DND-41 (cell line): ENCODE data around the gene RBPJL.

ENCODE experiments used
- ATAC-seq: fragments of 200-7000 bp; cut with Tn5 transposase; 3 replicates; pipeline ENCODE4 v1.9.1; 2021; ENCODE audit warnings: low read depth; ENCODE audit not compliant: insufficient read depth
- DNase-seq: peaks from one replicate; pipeline ENCODE4 v3.0.0-alpha.2; 2020
- H2AFZ ChIP-seq: 2 replicates; pipeline ENCODE4 v1.6.0; 2012; ENCODE audit warnings: low read depth, low read length
- H3K27ac ChIP-seq: 2 replicates; pipeline ENCODE4 v1.5.1; 2012; ENCODE audit warnings: low read length, inconsistent platforms
- H3K27me3 ChIP-seq: fragments of 200-600 bp; sonication (generic); 2 replicates; pipeline ENCODE4 v1.6.0; 2012; ENCODE audit warnings: low read length, mild to moderate bottlenecking, inconsistent platforms; ENCODE audit not compliant: insufficient read depth, poor library complexity
- H3K36me3 ChIP-seq: 2 replicates; pipeline ENCODE4 v1.5.1; 2012; ENCODE audit warnings: low read length, inconsistent platforms; ENCODE audit not compliant: insufficient read depth
- H3K4me1 ChIP-seq: 2 replicates; pipeline ENCODE4 v1.5.1; 2012; ENCODE audit warnings: mild to moderate bottlenecking, low read length; ENCODE audit not compliant: insufficient read depth
- H3K4me2 ChIP-seq: 2 replicates; pipeline ENCODE4 v1.6.0; 2012; ENCODE audit warnings: mild to moderate bottlenecking, moderate library complexity, low read length, inconsistent platforms; ENCODE audit not compliant: insufficient read depth
- H3K4me3 ChIP-seq, 2 experiments: fragments of 200-600 bp in 1 of 2; shearing (Covaris generic) in 1 of 2; 2 replicates each; pipeline ENCODE4 v1.5.1; 2012 to 2016; ENCODE audit warnings: inconsistent platforms in 2 of 2, low read length in 2 of 2, mild to moderate bottlenecking in 2 of 2, low read depth in 1 of 2, moderate library complexity in 1 of 2
- H3K79me2 ChIP-seq: 2 replicates; pipeline ENCODE4 v1.6.0; 2012; ENCODE audit warnings: low read length, inconsistent platforms; ENCODE audit not compliant: insufficient read depth
- H3K9ac ChIP-seq: 2 replicates; pipeline ENCODE4 v1.6.0; 2012; ENCODE audit warnings: low read depth, mild to moderate bottlenecking, inconsistent platforms, low read length, moderate library complexity
- H3K9me3 ChIP-seq: 2 replicates; pipeline ENCODE4 v1.5.1; 2012; ENCODE audit warnings: low read length, moderate library complexity, mild to moderate bottlenecking, inconsistent platforms; ENCODE audit not compliant: insufficient read depth, severe bottlenecking
- H4K20me1 ChIP-seq: 2 replicates; pipeline ENCODE4 v1.6.0; 2012; ENCODE audit warnings: low read length; ENCODE audit not compliant: insufficient read depth
- EZH2 ChIP-seq: IDR thresholded peaks from 3 replicates; pipeline ENCODE4 v1.6.1; 2012; ENCODE audit warnings: borderline replicate concordance, low read depth, mild to moderate bottlenecking, moderate library complexity, low read length, inconsistent platforms; ENCODE audit not compliant: severe bottlenecking
- TF ChIP-seq, protein P1 (sequence below): IDR thresholded peaks from 2 replicates; pipeline ENCODE4 v1.5.1; 2012; ENCODE audit warnings: borderline replicate concordance, low read length, moderate library complexity, mild to moderate bottlenecking; ENCODE audit not compliant: poor library complexity, severe bottlenecking; ENCODE audit errors: extremely low read depth

The RBPJL gene

GRCh38 chr20:45294659-45295058 lies 12.0 kb upstream of the RBPJL start:
- Histone ChIP-seq H3K27ac (no peak overlapping the region), H2AFZ (no peak overlapping the region), H3K4me3 (no peak overlapping the region), H3K36me3 (no peaks in the 10 kb centered on the region), H4K20me1 (no peaks in the 10 kb centered on the region), H3K79me2 (no peaks in the 10 kb centered on the region), H3K4me2 (no peak overlapping the region), H3K27me3 (no peaks in the 10 kb centered on the region), H3K4me1 (no peaks in the 10 kb centered on the region), H3K9ac (no peak overlapping the region), H3K9me3 (no peaks in the 10 kb centered on the region)
- no peak for ATAC-seq
- DNase-seq = no peak
- TF ChIP-seq EZH2 = no peak
- TF ChIP-seq, protein P1, sequence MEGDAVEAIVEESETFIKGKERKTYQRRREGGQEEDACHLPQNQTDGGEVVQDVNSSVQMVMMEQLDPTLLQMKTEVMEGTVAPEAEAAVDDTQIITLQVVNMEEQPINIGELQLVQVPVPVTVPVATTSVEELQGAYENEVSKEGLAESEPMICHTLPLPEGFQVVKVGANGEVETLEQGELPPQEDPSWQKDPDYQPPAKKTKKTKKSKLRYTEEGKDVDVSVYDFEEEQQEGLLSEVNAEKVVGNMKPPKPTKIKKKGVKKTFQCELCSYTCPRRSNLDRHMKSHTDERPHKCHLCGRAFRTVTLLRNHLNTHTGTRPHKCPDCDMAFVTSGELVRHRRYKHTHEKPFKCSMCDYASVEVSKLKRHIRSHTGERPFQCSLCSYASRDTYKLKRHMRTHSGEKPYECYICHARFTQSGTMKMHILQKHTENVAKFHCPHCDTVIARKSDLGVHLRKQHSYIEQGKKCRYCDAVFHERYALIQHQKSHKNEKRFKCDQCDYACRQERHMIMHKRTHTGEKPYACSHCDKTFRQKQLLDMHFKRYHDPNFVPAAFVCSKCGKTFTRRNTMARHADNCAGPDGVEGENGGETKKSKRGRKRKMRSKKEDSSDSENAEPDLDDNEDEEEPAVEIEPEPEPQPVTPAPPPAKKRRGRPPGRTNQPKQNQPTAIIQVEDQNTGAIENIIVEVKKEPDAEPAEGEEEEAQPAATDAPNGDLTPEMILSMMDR = no peak

DNA sequence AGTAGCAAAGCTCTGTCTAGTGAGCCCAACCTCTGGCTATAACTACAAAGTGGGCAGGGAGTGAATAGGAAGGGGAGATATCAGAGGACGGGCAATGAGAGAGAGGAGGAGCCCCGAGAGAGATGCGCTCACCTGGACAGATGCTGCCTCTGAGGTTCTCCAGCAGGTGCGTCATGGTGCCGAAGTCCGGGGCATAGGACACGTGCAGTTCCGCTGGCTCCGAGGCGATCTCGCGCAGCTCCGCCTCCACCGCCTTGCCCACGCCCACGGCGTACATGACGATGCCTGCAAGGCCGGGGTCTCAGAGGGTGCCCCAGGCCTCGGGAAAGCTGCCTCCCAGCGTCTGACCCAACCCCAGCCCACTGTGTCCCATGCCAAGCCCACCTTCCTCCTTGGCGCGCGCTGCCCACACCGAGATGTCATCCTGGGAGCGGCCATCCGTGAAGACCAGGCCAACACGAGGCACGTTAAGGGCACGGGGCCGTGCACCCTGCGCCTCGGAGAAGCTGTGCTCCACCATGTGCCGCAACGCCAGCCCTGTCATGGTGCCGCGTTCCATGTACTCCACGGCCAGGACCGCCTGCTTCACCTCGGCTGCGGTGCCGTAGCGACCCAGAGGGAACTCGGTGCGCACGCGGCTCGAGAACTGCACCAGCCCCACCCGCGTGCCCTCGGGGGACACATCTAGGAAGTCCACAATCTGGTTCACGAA lies 8.7 kb upstream of the RBPJL start:
- TF ChIP-seq EZH2 = no peak
- TF ChIP-seq, protein P1 = no peak
- DNase-seq (no peak), ATAC-seq (no peak)
- Histone ChIP-seq H3K27ac (no peak overlapping the region), H3K4me3 (no peak overlapping the region), H3K36me3 (no peaks in the 10 kb centered on the region), H4K20me1 (no peaks in the 10 kb centered on the region), H3K27me3 (no peaks in the 10 kb centered on the region), H3K4me2 (no peak overlapping the region), H3K79me2 (no peaks in the 10 kb centered on the region), H2AFZ (no peak overlapping the region), H3K9me3 (no peaks in the 10 kb centered on the region), H3K9ac (no peak overlapping the region), H3K4me1 (no peaks in the 10 kb centered on the region)

DNA sequence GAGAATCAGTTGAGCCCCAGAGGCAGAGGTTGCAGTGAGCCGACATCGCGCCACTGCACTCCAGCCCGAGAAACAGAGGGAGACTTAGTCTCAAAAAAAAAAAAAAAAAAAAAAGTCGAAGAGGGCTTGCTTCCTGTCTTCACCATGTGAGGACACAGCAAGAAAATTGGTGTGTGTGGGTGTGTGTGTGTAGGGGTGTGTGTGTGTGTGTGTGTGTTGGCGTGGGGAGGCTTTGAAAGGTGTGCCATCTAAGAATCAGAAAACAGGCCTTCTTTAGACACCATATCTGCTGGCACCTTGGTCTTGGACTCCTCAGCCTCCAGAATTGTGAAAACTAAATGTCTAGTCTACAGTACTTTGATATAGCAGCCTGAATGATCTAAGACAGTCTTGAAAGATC lies 6.9 kb upstream of the RBPJL start:
- Histone ChIP-seq H3K36me3 (no peaks in the 10 kb centered on the region), H3K27ac (no peak overlapping the region), H3K27me3 (no peaks in the 10 kb centered on the region), H3K9me3 (no peaks in the 10 kb centered on the region), H2AFZ (no peak overlapping the region), H3K9ac (no peak overlapping the region), H4K20me1 (no peaks in the 10 kb centered on the region), H3K4me2 (no peak overlapping the region), H3K4me3 (no peak overlapping the region), H3K79me2 (no peaks in the 10 kb centered on the region), H3K4me1 (no peaks in the 10 kb centered on the region)
- DNase-seq = no peak
- ATAC-seq = no peak
- TF ChIP-seq, protein P1 = no peak
- TF ChIP-seq EZH2 = no peak

DNA sequence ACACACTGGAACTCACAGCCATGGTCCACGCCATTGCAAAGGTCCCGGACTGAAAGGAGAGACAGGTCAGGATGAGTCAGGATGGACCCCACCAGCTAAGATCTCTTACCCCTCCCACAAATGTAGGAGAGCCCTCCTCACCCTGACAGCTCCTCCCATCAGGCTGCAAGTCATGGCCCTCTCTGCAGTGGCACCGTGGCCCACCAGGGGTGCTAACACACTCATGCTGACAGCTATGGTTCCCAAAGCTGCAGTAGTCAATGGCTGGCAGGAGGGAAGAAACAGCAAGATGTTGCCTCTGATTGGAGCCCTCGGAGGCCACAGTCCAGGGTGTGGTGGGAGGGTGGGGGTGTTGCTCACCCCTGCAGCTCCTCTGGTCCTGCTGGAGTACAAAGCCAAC lies 5.7 kb upstream of the RBPJL start:
- peak; percentile 62 for DNase-seq

More for the DNA sequence above, 5.7 kb upstream of the RBPJL start:
- Histone ChIP-seq H3K4me1 (no peaks in the 10 kb centered on the region), H4K20me1 (no peaks in the 10 kb centered on the region), H3K36me3 (no peaks in the 10 kb centered on the region), H3K9ac (no peak overlapping the region), H3K4me2 (no peak overlapping the region), H3K27me3 (no peaks in the 10 kb centered on the region), H3K4me3 (no peak overlapping the region), H3K79me2 (no peaks in the 10 kb centered on the region), H3K27ac (no peak overlapping the region), H2AFZ (no peak overlapping the region), H3K9me3 (no peaks in the 10 kb centered on the region)
- TF ChIP-seq EZH2 = no peak
- TF ChIP-seq, protein P1 = peak; percentile 71
- peak; percentile 90 for ATAC-seq
